Smooth muscle cell (in vitro differentiated cells): ENCODE data around the gene CD200R1. TPM values are rescaled to one million over a fixed set of nuclear protein-coding genes. Genes with fewer than 3 reads are reported as not detected.
A peak's percentile ranks its signal among the peaks of the same experiment; 100 is the strongest.

Experiments used
- DNase-seq: peaks from one replicate; lab custom pipeline; 2025; ENCODE audit not compliant: unreplicated experiment; lab: John Stamatoyannopoulos, UW
- H2AFZ ChIP-seq: fragments of 200-600 bp; sonication (generic); 2 replicates; pipeline ENCODE4 v1.6.0; 2016; ENCODE audit warnings: antibody characterized with exemption, low read depth, mild to moderate bottlenecking
- H3F3A ChIP-seq: fragments of 200-600 bp; sonication (generic); 2 replicates; pipeline ENCODE4 v1.6.0; 2017; ENCODE audit warnings: antibody characterized with exemption, low read depth
- H3K27ac ChIP-seq: fragments of 200-600 bp; sonication (generic); 2 replicates; pipeline ENCODE4 v1.5.1; 2016; ENCODE audit warnings: low read depth, mild to moderate bottlenecking
- H3K27me3 ChIP-seq: fragments of 200-600 bp; sonication (generic); 2 replicates; pipeline ENCODE4 v1.6.1; 2016; ENCODE audit warnings: low read depth, mild to moderate bottlenecking
- H3K36me3 ChIP-seq: fragments of 200-600 bp; sonication (generic); 2 replicates; pipeline ENCODE4 v1.5.1; 2016; ENCODE audit warnings: low read depth
- H3K4me1 ChIP-seq: fragments of 200-600 bp; sonication (generic); 2 replicates; pipeline ENCODE4 v1.5.1; 2016; ENCODE audit warnings: low read depth
- H3K4me2 ChIP-seq: fragments of 200-600 bp; sonication (generic); 2 replicates; pipeline ENCODE4 v1.6.0; 2016; ENCODE audit warnings: mild to moderate bottlenecking
- H3K4me3 ChIP-seq: fragments of 200-600 bp; sonication (generic); 2 replicates; pipeline ENCODE4 v1.5.1; 2016; ENCODE audit warnings: mild to moderate bottlenecking
- H3K79me2 ChIP-seq: fragments of 200-600 bp; sonication (generic); 2 replicates; pipeline ENCODE4 v1.6.0; 2016; ENCODE audit warnings: low read depth, mild to moderate bottlenecking
- H3K9ac ChIP-seq: fragments of 200-600 bp; sonication (generic); 2 replicates; pipeline ENCODE4 v1.6.0; 2016; ENCODE audit warnings: low read depth
- H3K9me3 ChIP-seq: fragments of 200-600 bp; sonication (generic); replicated peaks from 2 replicates; pipeline ENCODE4 v1.5.1; 2016; ENCODE audit warnings: low read depth
- H4K20me1 ChIP-seq: fragments of 200-600 bp; sonication (generic); 2 replicates; pipeline ENCODE4 v1.6.0; 2016; ENCODE audit warnings: low read depth
- WGBS: methylation state at CpG from one replicate; pipeline ENCODE4 v1.1.7; 2016; ENCODE audit warnings: low lambda C conversion rate; 5-methylcytosine and 5-hydroxymethylcytosine counted together
- polyA plus RNA-seq: library from polyadenylated mRNA; unstranded; fragments of >200 nt; fragmentation: Nextera tagmentation; extraction: Ambion mirVana; gene quantifications from 2 replicates; pipeline ENCODE4 v1.2.1, GENCODE V29; 2016
- total RNA-seq: library from RNA; depleted of rRNA; stranded (reverse); fragments of >200 nt; gene quantifications from 2 replicates; pipeline ENCODE4 v1.2.3, GENCODE V29; 2014
- TF ChIP-seq, protein P1 (sequence below): fragments of 200-600 bp; sonication (generic); IDR thresholded peaks from 2 replicates; pipeline ENCODE4 v1.5.1; 2017; ENCODE audit warnings: borderline replicate concordance, mild to moderate bottlenecking, antibody characterized with exemption; ENCODE audit not compliant: insufficient read depth, poor library complexity, severe bottlenecking

Gene CD200R1
- total and polyA plus RNA-seq, 2 experiments from 2014 or later: 1.1 TPM; not detected in 1

DNA sequence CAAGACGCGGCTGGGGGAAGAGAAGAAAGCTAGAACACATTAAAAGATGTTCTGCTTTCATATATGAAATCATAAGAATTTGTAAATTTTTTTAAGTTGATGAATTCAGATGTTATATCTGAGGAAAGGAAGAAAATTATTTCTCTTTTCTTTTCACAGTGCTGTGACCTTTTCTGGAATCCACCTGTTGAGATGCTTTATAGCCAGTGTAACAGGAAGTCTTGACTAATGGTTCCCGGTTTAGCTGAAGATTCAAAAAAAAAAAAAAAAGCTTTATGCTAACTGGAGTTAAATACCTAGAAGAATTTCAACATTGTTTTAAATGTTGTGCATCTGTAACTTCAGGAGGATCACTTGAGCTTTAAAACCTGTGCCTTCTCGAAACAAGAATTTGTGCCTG, 25.8 kb upstream of the CD200R1 start:
- H3K27ac ChIP-seq: no peak overlapping the region
- H3K4me1 ChIP-seq: no peaks in the 10 kb centered on the region
- no peaks in the 10 kb centered on the region for H4K20me1 ChIP-seq
- peaks cover 22% of the 10 kb centered on the region for H3K36me3 ChIP-seq
- no peaks in the 10 kb centered on the region for H3K9me3 ChIP-seq
- H3K9ac ChIP-seq: no peak overlapping the region
- no peaks in the 10 kb centered on the region for H3K27me3 ChIP-seq
- TF ChIP-seq, protein P1, sequence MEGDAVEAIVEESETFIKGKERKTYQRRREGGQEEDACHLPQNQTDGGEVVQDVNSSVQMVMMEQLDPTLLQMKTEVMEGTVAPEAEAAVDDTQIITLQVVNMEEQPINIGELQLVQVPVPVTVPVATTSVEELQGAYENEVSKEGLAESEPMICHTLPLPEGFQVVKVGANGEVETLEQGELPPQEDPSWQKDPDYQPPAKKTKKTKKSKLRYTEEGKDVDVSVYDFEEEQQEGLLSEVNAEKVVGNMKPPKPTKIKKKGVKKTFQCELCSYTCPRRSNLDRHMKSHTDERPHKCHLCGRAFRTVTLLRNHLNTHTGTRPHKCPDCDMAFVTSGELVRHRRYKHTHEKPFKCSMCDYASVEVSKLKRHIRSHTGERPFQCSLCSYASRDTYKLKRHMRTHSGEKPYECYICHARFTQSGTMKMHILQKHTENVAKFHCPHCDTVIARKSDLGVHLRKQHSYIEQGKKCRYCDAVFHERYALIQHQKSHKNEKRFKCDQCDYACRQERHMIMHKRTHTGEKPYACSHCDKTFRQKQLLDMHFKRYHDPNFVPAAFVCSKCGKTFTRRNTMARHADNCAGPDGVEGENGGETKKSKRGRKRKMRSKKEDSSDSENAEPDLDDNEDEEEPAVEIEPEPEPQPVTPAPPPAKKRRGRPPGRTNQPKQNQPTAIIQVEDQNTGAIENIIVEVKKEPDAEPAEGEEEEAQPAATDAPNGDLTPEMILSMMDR: no peak
- H3K4me3 ChIP-seq: no peak overlapping the region
- WGBS: 93% methylated on average over 4 of the region's 4 CpGs
- H3K79me2 ChIP-seq: peaks cover 5% of the 10 kb centered on the region
- no peak overlapping the region for H3K4me2 ChIP-seq
- H2AFZ ChIP-seq: no peak overlapping the region
- no peaks in the 10 kb centered on the region for H3F3A ChIP-seq
- no peak for DNase-seq

DNA sequence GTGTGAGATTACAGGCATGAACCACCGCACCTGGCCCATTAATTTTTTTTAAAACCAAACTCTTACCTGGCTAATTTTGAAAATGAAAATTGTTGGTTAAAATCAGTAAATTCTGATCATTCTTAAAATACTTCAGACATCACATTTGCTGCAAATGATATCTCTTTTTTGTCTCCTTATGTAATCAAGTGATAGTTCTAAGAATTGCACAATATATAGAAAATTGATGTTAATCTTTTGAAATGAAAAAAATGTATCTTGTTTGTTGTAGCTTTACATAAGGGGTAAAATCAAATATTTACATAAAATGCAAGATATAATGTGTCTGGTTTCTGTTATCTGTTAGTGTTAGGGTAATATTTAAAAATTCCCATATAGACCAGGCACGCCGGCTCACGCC, 20.9 kb upstream of the CD200R1 start:
- no peak overlapping the region for H3K27ac ChIP-seq
- no peaks in the 10 kb centered on the region for H3K9me3 ChIP-seq
- H3K4me2 ChIP-seq: no peak overlapping the region
- 97% methylated on average over 4 of the region's 4 CpGs for WGBS
- H3K4me1 ChIP-seq: peaks cover 11% of the 10 kb centered on the region
- no peak overlapping the region for H3K4me3 ChIP-seq
- no peaks in the 10 kb centered on the region for H3F3A ChIP-seq
- H3K79me2 ChIP-seq: peaks cover 37% of the 10 kb centered on the region
- H2AFZ ChIP-seq: no peak overlapping the region
- no peak overlapping the region for H3K9ac ChIP-seq
- H3K36me3 ChIP-seq: peaks cover 7% of the 10 kb centered on the region
- DNase-seq: no peak
- no peaks in the 10 kb centered on the region for H4K20me1 ChIP-seq
- TF ChIP-seq, protein P1: no peak
- H3K27me3 ChIP-seq: no peaks in the 10 kb centered on the region

- no peaks in the 10 kb centered on the region for H4K20me1 ChIP-seq
- H3K27me3 ChIP-seq: no peaks in the 10 kb centered on the region
- peak within 1 kb of the TSS; percentile 100 for H2AFZ ChIP-seq
- no peaks in the 10 kb centered on the region for H3K9me3 ChIP-seq
- peak within 1 kb of the TSS; percentile 87 for H3K27ac ChIP-seq
- 2% methylated on average over 69 of the region's 70 CpGs for WGBS
- H3K79me2 ChIP-seq: peaks cover 35% of the 10 kb centered on the region
- DNase-seq: peak; percentile 64
- H3K9ac ChIP-seq: peak within 1 kb of the TSS; percentile 92
- H3K4me2 ChIP-seq: peak within 1 kb of the TSS; percentile 98
- no peaks in the 10 kb centered on the region for H3F3A ChIP-seq
- peaks cover 11% of the 10 kb centered on the region for H3K4me1 ChIP-seq
- TF ChIP-seq, protein P1: peak; percentile 7
- H3K4me3 ChIP-seq: peak within 1 kb of the TSS; percentile 91
- H3K36me3 ChIP-seq: no peaks in the 10 kb centered on the region
These were observed 16.0 kb upstream of the CD200R1 start, which contains the start of gene GTPBP8 for GRCh38 chr3:112990672-112991602. GTPBP8 (plus strand) TSS chr3:112990984; CDS start chr3:112991000, 16 bp downstream.
